Subcutaneous adipose tissue (tissue), 4 donors: ENCODE measurements around the gene LLGL2. TPM values are rescaled to one million over a fixed set of nuclear protein-coding genes. Genes with fewer than 3 reads are reported as not detected.

ENCODE experiments used
- total RNA-seq, 4 donors: library from RNA; depleted of rRNA; stranded (reverse); fragments of >200 nt; gene quantifications; one replicate each; pipeline ENCODE4 v1.1.0, GENCODE V29; 2016
- TF ChIP-seq, protein P1 (sequence below): fragments of 450-650 bp; IDR thresholded peaks from one replicate; pipeline ENCODE4 v1.5.1; 2016; ENCODE audit warnings: low read depth, mild to moderate bottlenecking, control low read depth, antibody characterized with exemption, moderate library complexity

Gene LLGL2
- total RNA-seq, 4 donors from 2014 or later = 2.0 to 7.3 (median 3.5) TPM

DNA sequence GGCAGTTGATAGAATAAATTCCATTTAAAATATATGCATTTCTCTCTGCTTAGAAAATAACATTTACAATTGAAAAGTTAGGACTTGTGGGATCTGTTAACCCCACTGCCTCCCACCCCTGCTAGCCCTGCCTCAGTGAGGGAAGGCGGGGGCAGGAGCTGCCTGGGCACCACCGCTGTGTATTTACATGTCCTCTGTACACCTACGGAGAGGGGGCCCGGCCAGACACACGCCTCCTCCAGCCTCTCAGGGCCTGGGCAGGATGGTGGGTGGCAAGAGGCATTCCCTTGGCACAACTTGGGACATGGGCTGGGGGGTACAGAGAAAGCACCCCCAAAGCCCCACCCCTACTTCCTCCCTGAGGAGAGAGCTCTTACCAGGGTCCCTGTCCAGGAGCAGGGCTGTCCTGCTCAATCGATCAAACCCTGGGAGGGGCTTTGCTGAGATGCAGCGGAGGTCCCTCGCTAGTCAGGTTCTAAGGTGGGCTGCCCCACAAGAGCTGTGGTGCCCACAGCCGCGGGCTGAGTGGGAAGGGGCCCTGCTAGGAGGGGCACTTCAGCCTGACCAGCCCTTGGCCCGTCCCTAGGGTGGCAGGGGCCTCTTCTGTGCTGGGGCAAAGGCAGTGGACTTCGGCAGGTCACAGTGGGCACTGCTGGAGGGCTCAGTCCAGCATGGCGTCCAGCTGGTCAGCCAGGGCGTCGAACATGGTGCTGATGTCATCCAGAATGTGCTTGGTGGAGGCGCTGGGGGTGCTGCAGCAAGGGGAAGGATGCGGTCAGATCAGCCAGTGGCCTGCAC lies 24.9 kb upstream of the LLGL2 start:
- TF ChIP-seq, protein P1, sequence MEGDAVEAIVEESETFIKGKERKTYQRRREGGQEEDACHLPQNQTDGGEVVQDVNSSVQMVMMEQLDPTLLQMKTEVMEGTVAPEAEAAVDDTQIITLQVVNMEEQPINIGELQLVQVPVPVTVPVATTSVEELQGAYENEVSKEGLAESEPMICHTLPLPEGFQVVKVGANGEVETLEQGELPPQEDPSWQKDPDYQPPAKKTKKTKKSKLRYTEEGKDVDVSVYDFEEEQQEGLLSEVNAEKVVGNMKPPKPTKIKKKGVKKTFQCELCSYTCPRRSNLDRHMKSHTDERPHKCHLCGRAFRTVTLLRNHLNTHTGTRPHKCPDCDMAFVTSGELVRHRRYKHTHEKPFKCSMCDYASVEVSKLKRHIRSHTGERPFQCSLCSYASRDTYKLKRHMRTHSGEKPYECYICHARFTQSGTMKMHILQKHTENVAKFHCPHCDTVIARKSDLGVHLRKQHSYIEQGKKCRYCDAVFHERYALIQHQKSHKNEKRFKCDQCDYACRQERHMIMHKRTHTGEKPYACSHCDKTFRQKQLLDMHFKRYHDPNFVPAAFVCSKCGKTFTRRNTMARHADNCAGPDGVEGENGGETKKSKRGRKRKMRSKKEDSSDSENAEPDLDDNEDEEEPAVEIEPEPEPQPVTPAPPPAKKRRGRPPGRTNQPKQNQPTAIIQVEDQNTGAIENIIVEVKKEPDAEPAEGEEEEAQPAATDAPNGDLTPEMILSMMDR = no peak

DNA sequence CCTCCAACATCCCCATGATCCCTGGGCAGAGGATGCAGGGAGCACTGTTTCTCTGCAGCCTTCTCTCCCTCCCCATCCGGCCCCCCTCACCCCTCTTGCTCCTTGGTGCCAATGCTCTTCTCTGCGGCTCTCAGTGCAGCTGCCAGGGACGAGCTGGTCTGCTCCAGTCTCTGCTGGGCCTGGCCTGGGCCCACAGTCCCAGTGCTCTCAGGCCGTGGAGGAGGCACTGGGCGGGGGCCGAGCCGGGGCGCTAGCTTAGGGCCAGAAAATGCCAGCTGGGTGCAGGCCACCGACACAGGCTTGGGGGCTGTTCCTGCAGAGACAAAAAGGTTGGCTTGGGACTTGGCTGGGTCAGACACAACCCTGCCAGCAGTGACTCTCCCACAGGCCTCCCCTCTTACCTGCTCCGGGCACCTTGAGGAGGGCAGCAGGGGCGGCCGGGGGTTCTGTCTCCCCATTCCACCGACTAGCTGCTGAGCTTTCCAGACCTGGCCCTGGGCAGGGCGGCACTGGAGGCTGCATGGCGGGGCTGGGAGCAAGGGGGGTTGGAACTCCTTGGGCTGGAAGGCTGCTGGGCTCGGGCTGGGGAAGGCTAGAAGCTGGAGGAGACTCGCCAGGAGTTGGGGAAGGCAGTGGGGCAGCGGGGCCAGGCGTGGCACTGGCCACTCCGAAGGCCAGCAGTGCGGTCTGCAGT lies 24.0 kb upstream of the LLGL2 start:
- TF ChIP-seq, protein P1 = no peak

DNA sequence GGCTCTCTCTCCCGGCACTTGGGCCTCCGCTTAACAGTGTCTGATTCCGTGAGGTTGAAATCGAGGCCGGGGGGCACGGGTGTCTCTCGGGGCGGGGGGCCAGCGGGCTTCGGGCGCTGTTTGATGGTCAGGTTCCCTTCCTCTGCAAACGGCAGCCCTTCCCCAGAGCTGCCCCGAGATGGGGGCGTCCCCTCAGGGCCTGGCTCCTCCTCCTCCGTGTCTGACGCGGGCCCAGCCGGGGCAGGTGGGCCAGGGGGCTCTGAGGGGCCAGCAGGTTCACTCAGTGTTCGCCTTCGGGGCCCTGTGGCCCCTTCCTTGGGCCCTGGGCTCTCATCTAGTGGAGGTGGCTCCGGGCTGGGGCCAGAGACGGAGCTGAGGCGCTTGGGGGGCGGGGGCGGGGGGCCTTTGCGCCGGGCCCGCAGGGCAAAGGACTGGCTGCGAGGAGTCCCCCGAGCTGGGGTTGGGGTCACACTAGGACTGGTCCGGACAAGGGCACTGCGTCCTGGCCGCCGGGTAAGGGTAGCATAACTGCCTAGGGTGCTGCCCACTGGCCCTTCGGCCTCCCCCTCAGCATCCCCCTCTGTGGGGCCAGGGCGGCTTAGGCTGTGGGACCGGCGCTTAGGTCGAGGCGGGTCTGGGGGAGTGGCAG lies 23.3 kb upstream of the LLGL2 start:
- TF ChIP-seq, protein P1 = no peak

DNA sequence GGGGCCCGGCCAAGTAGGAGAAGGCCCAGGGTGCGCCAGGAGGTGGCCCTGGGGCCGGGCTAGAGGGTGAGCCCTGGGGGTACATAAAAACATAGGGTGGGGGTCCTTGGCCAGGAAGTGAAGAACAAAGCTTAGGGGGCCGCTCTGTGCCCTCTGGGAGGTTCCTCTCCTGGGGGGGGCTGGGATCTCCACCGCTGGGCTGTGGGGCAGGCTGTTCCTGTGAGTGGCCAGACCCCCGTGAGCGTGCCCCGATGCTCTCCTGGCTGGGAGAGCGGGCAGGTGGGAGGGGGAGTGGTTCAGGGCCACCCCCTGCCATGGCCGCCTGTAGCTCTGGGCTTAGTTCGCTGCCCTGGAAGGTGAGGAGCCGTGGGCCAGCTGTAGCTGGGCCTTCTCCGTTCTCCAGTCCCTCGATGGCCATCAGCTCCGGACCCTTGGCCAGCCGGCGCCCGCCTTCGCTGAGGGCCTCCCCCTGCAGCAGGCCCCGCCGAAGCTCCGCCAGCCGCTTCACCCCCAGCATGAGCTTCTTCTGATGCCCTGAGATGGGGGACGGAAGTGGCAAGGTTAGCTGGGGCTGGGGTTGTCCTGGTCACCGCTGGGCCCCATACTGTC lies 22.7 kb upstream of the LLGL2 start:
- TF ChIP-seq, protein P1 = no peak

DNA sequence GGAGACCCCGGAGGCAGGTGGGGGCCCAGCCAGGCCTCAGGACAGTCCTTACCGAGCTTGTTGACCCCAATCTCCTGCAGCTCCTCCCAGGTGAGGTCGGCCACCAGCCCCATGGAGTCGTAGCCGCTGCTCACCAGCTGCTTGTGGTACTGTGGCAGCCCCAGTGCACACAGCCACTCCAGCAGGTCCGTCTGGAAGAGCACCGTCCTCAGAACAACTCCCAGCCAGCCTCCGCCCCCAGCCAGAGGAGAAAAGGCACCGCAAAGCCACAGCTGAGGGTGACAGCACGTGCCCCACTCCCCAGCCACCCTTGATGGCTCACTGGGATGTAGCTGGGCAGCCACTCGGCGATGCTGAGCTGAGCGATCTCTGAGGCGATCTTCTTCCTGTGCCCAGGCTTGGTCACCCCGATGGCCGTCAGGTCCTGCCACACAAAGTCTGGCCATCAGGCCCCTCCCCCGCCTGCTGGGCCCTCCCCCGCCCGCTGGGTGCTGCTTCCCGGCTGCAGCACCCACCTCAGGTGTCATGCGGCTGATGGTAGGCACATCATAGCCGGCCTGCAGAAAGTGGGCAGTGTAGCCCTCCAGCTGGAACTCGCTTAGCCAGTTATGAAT lies 22.1 kb upstream of the LLGL2 start:
- TF ChIP-seq, protein P1 = no peak

DNA sequence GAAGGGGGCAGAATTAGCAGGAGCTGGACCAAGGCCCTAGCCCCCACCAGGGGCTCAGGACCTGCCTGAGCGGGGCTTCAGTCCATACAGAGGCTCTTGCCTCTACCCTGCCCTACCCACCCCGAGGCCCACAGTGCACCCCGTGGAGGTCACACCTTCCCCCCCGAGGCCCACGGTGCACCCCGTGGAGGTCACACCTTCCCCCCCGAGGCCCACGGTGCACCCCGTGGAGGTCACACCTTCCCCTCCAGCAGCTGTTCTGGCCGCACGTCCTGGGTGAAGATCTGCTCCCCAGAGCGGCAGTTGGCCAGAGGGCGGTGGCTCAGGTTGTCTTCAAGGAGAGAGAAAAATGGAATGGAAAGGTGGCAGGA lies 21.5 kb upstream of the LLGL2 start:
- TF ChIP-seq, protein P1 = no peak
